ENCODE results near the gene VPS45.
"Not testable (repeated sequence)": the region's sequence is repeated elsewhere in the genome, so short reads cannot be mapped to it uniquely, and the experiment has no call there.

Gene VPS45

GRCh38 chr1:150132372-150132771 lies 64.8 kb downstream of the VPS45 start:
- Histone ChIP-seq H4K20me1 (no peaks in the 10 kb centered on the region), H3K4me3 (no peak overlapping the region), H3K9me3 (replicated peaks in 1 of 11) (no peaks in the 10 kb centered on the region), H3K4me2 (no peak overlapping the region), H3K4me1 (peaks cover 0 to 4% (median 2%) of the 10 kb centered on the region in 10 experiments; a peak in 16 of 20 replicates), H3K27me3 (no peaks in the 10 kb centered on the region), H3K36me3 (peaks cover 0 to 35% (median 0%) of the 10 kb centered on the region in 11 experiments; a peak in 4 of 22 replicates), H3K27ac (no peak overlapping the region), H3K9ac (no peak overlapping the region)
- TF ChIP-seq Cebpa-rat (IDR thresholded peaks at IDR 0.05): no peak

- H3K9me3 ChIP-seq (replicated peaks in 1 of 11): no peaks in the 10 kb centered on the region
Observed at GRCh38 chr1:150134537-150134936, 67.0 kb downstream of the VPS45 start.

GRCh38 chr1:150135400-150135799 lies 67.8 kb downstream of the VPS45 start:
- Histone ChIP-seq H3K36me3 (peaks cover 0 to 18% (median 0%) of the 10 kb centered on the region in 11 experiments; a peak in 4 of 22 replicates), H3K4me1 (peaks cover 0 to 15% (median 11%) of the 10 kb centered on the region in 10 experiments; a peak in 17 of 20 replicates)
- not testable (repeated sequence) for H3K27me3 ChIP-seq; H4K20me1 ChIP-seq; H3K4me2 ChIP-seq; H3K9ac ChIP-seq; H3K4me3 ChIP-seq; H3K27ac ChIP-seq; H3K9me3 ChIP-seq (replicated peaks in 1 of 11)

More at GRCh38 chr1:150134537-150134936, 67.0 kb downstream of the VPS45 start:
- no peak overlapping the region for H3K4me2 ChIP-seq
- H3K27me3 ChIP-seq: no peaks in the 10 kb centered on the region
- H3K36me3 ChIP-seq: peaks cover 0 to 26% (median 0%) of the 10 kb centered on the region in 11 experiments; a peak in 4 of 22 replicates
- H3K4me1 ChIP-seq: peaks cover 0 to 15% (median 11%) of the 10 kb centered on the region in 10 experiments; a peak in 16 of 20 replicates
- no peak for TF ChIP-seq Cebpa-rat (IDR thresholded peaks at IDR 0.05)
- H3K4me3 ChIP-seq: no peak overlapping the region
- no peaks in the 10 kb centered on the region for H4K20me1 ChIP-seq
- no peak overlapping the region for H3K27ac ChIP-seq
- no peak overlapping the region for H3K9ac ChIP-seq

- H3K9ac ChIP-seq: no peak overlapping the region
- peak overlapping the region in 8 of 11 experiments; percentile 6 to 58 (median 33); a peak in 15 of 22 replicates for H3K4me2 ChIP-seq
- H3K36me3 ChIP-seq: peaks cover 0 to 17% (median 0%) of the 10 kb centered on the region in 11 experiments; a peak in 4 of 22 replicates
- H3K4me3 ChIP-seq: no peak overlapping the region
- H3K27me3 ChIP-seq: no peaks in the 10 kb centered on the region
- no peak for TF ChIP-seq Cebpa-rat (IDR thresholded peaks at IDR 0.05)
- no peaks in the 10 kb centered on the region for H4K20me1 ChIP-seq
- no peaks in the 10 kb centered on the region for H3K9me3 ChIP-seq (replicated peaks in 1 of 11)
- H3K27ac ChIP-seq: no peak overlapping the region
- peaks cover 11 to 29% (median 16%) of the 10 kb centered on the region in 10 experiments for H3K4me1 ChIP-seq
Observed at GRCh38 chr1:150138044-150138443, 70.5 kb downstream of the VPS45 start.

GRCh38 chr1:150141452-150141851 lies 73.9 kb downstream of the VPS45 start:
- Histone ChIP-seq H3K27ac (peak overlapping the region in 2 of 11 experiments; percentile 27 to 36; a peak in 2 of 22 replicates), H3K9me3 (replicated peaks in 1 of 11) (no peaks in the 10 kb centered on the region), H3K36me3 (peaks cover 0 to 5% (median 0%) of the 10 kb centered on the region in 11 experiments; a peak in 1 of 22 replicates), H3K9ac (no peak overlapping the region), H3K27me3 (no peaks in the 10 kb centered on the region), H4K20me1 (no peaks in the 10 kb centered on the region), H3K4me2 (peak overlapping the region in 5 of 11 experiments; percentile 11 to 58 (median 51); a peak in 8 of 22 replicates), H3K4me3 (no peak overlapping the region), H3K4me1 (peaks cover 30 to 62% (median 41%) of the 10 kb centered on the region in 10 experiments)
- TF ChIP-seq Cebpa-rat (IDR thresholded peaks at IDR 0.05): no peak

GRCh38 chr1:150142083-150142482 lies 74.5 kb downstream of the VPS45 start:
- Histone ChIP-seq H4K20me1 (no peaks in the 10 kb centered on the region), H3K9me3 (replicated peaks in 1 of 11) (no peaks in the 10 kb centered on the region), H3K27ac (peak overlapping the region in 2 of 11 experiments; percentile 27 to 36; a peak in 2 of 22 replicates), H3K4me2 (peak overlapping the region in 3 of 11 experiments; percentile 44 to 56 (median 51); a peak in 5 of 22 replicates), H3K4me1 (peaks cover 35 to 68% (median 47%) of the 10 kb centered on the region in 10 experiments), H3K36me3 (peaks cover 0 to 5% (median 0%) of the 10 kb centered on the region in 11 experiments; a peak in 1 of 22 replicates), H3K27me3 (no peaks in the 10 kb centered on the region), H3K4me3 (no peak overlapping the region), H3K9ac (no peak overlapping the region)
- no peak for TF ChIP-seq Cebpa-rat (IDR thresholded peaks at IDR 0.05)

- H3K27me3 ChIP-seq: no peaks in the 10 kb centered on the region
- no peak for TF ChIP-seq Cebpa-rat (IDR thresholded peaks at IDR 0.05)
- peak overlapping the region in 7 of 11 experiments; percentile 10 to 54 (median 32); a peak in 9 of 22 replicates for H3K27ac ChIP-seq
- H3K9me3 ChIP-seq (replicated peaks in 1 of 11): no peaks in the 10 kb centered on the region
- H3K4me3 ChIP-seq: peak overlapping the region in 4 of 10 experiments; percentile 0 to 23 (median 12); a peak in 3 of 20 replicates
- H3K9ac ChIP-seq: peak overlapping the region in 2 of 11 experiments; percentile 5 to 10; a peak in 2 of 22 replicates
- no peaks in the 10 kb centered on the region for H4K20me1 ChIP-seq
- H3K4me1 ChIP-seq: peaks cover 42 to 77% (median 58%) of the 10 kb centered on the region in 10 experiments
- H3K36me3 ChIP-seq: 0 out of 22 replicates have a peak, but pooled peaks cover 0 to 5% (median 0%) of the 10 kb centered on the region in 11 experiments
- peak overlapping the region; percentile 64 to 91 (median 85) for H3K4me2 ChIP-seq
Observed at GRCh38 chr1:150144606-150145005, 77.0 kb downstream of the VPS45 start.

- H3K4me2 ChIP-seq: peak overlapping the region in 2 of 11 experiments; percentile 91 to 92; a peak in 4 of 22 replicates
- H3K9me3 ChIP-seq (replicated peaks in 1 of 11); H3K27me3 ChIP-seq; H4K20me1 ChIP-seq; H3K36me3 ChIP-seq; H3K4me3 ChIP-seq; H3K27ac ChIP-seq; H3K9ac ChIP-seq: not testable (repeated sequence)
- H3K4me1 ChIP-seq: peaks cover 42 to 71% (median 56%) of the 10 kb centered on the region in 10 experiments
Observed at GRCh38 chr1:150146016-150146415, 78.4 kb downstream of the VPS45 start.

- TF ChIP-seq Cebpa-rat (IDR thresholded peaks at IDR 0.05): no peak
- Histone ChIP-seq H3K9me3 (replicated peaks in 1 of 11) (no peaks in the 10 kb centered on the region), H3K4me2 (peak overlapping the region; percentile 23 to 96 (median 93); a peak in 20 of 22 replicates), H4K20me1 (peaks cover 0 to 12% (median 3%) of the 10 kb centered on the region in 11 experiments; a peak in 7 of 22 replicates), H3K9ac (no peak overlapping the region; a peak in 1 of 22 replicates), H3K27me3 (no peaks in the 10 kb centered on the region), H3K4me1 (peaks cover 44 to 64% (median 56%) of the 10 kb centered on the region in 10 experiments), H3K4me3 (no peak overlapping the region), H3K27ac (no peak overlapping the region), H3K36me3 (peaks cover 5 to 19% (median 13%) of the 10 kb centered on the region in 11 experiments; a peak in 19 of 22 replicates)
Observed at GRCh38 chr1:150146849-150147542, 79.4 kb downstream of the VPS45 start.
